Skeletal muscle cell (primary cell): Measurements from ENCODE around the gene MREG.
"Not testable (repeated sequence)": the region's sequence is repeated elsewhere in the genome, so short reads cannot be mapped to it uniquely, and the experiment has no call there.

ENCODE experiments used
- DNase-seq: peaks from one replicate; pipeline ENCODE4 v3.0.0-alpha.2; 2010; ENCODE audit warnings: low read depth
- H3K4me3 ChIP-seq: 2 replicates; pipeline ENCODE4 v1.5.1; 2011; ENCODE audit warnings: low read depth, mild to moderate bottlenecking, control low read depth, low read length, moderate library complexity

MREG gene

DNA sequence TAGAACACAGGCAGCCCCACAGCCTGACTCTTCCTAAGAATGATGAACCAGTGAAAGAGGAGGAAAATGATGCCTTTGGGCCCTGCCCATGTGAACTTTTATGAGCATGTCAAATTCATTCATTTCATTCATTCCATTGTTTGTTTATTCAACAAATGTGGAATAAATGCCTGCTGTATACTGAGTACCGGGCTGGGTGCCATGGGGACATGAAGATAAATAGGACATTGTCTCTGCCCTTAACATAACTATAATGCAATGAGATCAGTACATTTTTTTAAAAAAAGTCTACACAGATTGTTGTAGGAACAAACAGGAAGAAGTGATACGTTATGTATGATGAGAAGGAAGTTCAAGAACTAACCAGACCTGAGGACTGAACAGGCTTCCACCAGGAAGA is 14.7 kb downstream of the MREG start:
- no peak overlapping the region for H3K4me3 ChIP-seq
- DNase-seq: no peak

DNA sequence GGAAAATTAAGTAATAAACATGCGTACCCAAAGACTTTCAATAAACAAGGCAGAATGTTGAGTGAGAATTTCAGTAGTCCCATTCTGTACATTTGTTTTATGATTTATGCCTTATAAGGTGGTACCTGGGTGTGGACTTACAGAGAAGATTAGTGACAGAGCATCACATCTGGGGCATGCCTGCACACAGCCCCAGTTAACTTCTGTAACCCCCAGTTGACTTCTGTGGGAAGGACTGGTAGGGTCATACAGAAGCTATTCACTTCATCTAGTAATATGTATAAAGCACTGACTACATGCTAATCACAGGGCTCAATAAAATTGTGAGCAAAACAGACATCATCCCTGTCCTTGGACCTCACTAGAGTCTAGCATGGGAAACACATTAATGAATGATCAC is 16.1 kb downstream of the MREG start:
- H3K4me3 ChIP-seq: no peak overlapping the region
- no peak for DNase-seq

DNA sequence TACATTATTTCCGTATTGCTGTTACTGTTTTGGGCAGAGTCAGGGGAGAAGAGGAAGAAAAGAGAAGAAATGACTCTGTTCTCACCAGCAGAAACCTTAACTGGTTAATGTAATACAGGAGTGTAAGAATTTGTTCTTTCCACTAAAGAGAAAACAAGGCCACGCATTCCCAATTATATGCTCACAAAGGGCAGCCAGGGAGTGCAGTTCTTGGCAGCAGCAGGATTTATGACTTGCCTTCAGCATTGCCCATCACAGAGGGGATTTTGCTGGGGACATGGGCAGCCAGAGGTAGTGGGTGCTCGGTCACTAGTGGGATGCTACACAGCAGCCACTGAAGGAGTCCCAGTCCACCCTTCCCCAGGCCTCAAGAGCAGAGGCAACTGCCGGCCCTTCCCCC is 18.4 kb downstream of the MREG start:
- DNase-seq: no peak
- no peak overlapping the region for H3K4me3 ChIP-seq

DNA sequence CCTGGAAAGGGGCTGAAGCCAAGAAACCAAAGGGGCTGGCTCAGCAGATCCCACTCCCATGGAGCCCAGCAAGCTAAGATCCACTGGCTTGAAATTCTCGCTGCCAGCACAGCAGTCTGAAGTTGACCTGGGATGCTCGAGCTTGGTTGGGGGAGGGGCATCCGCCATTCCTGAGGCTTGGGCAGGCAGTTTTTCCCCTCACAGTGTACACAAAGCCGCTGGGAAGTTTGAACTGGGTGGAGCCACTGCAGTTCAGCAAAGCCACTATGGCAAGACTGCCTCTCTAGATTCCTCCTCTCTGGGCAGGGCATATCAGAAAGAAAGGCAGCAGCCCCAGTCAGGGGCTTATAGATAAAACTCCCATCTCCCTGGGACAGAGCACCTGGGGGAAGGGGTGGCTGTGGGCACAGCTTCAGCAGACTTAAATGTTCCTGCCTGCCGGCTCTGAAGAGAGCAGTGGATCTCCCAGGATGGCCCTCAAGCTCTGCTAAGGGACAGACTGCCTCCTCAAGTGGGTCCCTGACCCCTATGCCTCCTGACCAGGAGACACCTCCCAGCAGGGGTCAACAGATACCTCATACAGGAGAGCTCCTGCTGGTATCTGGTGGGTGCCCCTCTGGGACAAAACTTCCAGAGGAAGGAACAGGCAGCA is 24.7 kb downstream of the MREG start:
- H3K4me3 ChIP-seq, DNase-seq: not testable (repeated sequence)

DNA sequence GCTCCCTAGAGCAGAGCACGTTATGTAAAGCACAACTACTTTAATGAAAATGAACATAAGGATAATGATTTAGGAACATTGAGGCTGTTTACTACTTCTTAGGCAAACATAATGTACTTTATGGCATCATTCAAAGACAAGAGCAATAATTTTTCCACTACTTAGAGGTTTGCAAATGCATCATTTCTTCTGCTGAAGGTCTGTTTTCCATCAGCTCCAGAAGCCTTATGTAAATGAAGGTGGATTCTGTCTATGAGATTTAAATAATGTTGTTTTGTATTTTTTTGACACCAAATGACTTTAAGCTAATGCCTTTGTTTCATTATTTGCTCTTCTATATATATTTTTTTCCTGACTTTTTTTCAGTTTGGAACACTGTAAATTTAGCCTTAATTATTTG is 28.1 kb downstream of the MREG start:
- DNase-seq: no peak
- no peak overlapping the region for H3K4me3 ChIP-seq

DNA sequence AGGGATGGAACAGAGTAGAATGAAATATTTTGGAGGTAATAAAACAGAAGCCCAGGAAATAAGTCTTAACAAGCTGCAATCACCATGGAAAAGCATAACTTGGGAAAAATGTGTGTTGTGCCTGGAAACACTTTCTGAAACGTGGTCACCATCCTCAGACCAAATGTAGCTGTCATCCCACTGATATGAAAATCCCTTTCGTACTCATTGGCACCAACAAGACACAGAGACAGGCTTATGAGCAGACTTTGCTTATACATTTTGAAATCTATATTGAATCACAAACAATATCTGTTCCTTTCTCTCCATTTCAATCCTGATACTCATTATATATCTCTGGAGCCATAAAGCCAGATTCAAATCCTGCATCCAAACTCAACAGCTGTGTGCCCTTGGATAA is 28.7 kb downstream of the MREG start:
- no peak for DNase-seq
- H3K4me3 ChIP-seq: no peak overlapping the region

DNA sequence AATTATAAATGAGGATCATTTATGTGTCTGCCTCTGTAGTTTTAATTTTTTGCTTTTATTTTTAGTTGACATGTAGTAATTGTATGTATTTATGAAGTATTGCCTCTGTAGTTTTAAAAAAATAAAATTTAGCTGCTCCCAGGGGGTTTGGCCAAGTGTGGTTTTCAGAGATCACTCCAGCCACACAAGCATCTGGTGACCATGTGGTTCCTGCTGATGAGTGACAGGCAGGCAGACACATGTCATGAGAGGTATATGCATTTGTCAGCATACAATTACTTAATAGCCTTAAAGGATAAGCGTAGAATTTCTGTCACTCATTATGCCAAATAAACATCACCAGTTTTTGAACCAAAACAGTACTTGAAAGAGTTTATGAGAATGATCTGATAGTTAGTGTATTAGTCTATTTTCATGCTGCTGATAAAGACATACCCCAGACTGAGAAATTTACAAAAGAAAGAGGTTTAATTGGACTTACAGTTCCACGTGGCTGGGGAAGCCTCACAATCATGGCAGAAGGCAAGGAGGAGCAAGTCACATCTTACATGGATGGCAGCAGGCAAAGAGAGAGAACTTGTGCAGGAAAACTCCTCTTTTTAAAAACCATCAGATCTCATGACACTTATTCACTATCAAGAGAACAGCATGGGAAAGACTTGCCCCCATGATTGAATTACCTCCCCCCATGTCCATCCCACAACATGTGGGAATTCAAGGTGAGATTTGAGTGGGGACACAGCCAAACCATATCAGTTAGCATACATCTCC is 29.6 kb downstream of the MREG start:
- DNase-seq: no peak
- H3K4me3 ChIP-seq: no peak overlapping the region

DNA sequence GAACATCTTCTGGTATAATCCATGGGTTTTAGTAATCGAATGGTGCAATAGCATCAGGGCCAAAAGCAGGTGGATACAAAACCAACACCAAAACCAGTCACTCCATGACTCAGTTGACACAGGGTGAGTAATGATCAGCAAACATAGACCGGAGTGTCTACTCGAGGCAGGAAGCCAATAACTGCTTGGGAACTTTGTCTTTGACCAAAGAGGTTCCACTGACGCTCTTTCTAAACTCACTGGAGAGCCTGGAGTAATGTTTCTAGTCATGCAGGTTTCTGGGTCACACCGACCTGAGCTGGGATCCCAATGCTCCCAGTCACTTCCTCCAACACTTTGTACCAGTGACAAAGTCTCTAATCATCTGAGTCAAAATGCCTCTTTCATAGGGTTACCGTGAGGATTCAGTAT is 30.9 kb downstream of the MREG start:
- no peak for DNase-seq
- H3K4me3 ChIP-seq: no peak overlapping the region

DNA sequence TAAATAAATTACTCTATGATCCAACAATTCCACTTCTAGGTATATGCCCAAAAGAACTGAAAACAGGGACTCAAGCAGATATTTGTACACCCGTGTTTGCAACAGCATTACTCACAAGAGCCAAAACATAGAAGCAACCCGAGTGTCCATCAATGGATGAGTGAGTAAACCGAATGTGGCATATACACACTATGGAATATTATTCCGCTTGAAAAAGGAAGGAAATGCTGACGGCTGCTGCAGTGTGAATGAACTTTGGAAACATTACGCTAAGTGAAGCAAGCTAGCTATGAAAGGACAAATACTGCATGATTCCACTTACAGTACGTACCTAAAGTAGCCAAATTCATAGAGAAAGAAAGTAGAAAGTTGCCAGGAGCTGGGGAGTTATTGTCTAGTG is 32.2 kb downstream of the MREG start:
- no peak for DNase-seq

DNA sequence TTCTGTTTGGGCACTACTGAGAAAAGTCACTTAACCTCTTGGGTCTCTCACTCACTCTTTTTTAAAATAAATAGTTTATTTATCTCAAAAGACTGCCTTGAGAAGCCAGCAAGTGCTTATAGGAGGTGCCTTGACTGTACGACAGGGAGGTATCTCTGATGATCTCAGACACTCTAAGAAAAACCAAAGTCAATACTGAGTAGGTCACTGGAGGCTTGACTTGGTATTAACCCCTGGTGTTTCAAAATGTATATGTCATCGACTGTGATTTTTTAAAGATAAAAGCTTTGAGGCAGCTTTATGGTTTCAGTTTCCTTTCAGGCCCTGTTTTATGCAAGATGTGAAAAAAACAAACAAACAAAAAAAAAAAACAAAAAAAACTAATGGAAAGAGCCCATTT is 33.7 kb downstream of the MREG start:
- no peak overlapping the region for H3K4me3 ChIP-seq
- DNase-seq: no peak

More for the DNA sequence above, 32.2 kb downstream of the MREG start:
- no peak overlapping the region for H3K4me3 ChIP-seq

DNA sequence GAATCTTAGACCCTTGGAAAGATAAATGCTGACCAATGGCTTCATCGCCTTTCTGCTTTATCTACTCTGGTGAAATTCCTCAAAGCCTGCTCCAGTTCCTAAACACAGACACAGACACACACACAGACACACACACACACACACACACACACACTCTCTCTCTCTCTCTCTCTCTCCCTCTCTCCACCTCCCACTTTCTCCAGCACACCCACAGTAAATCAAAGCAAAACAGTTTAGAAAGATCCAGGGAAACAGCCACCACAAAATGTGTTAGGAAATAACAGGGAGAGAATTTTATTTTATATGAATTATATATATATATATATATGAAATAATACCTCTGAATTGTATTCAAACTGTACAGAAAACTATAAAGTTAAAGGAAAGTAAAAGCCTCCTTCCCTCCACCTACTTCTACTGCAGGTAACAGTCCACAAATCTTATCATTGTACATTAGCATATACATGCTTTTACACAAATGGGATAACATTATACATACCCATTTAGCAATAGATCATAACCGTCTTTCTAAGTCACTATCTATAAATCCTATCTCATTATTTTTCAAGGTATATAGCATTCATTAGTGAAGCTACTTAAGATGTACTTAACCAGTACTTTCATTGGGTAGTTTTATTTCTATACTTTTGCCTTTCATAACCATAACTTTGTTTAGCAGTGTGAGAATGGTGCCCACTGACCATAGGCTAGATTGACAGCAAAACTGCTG is 38.5 kb downstream of the MREG start:
- DNase-seq: no peak
- H3K4me3 ChIP-seq: no peak overlapping the region

DNA sequence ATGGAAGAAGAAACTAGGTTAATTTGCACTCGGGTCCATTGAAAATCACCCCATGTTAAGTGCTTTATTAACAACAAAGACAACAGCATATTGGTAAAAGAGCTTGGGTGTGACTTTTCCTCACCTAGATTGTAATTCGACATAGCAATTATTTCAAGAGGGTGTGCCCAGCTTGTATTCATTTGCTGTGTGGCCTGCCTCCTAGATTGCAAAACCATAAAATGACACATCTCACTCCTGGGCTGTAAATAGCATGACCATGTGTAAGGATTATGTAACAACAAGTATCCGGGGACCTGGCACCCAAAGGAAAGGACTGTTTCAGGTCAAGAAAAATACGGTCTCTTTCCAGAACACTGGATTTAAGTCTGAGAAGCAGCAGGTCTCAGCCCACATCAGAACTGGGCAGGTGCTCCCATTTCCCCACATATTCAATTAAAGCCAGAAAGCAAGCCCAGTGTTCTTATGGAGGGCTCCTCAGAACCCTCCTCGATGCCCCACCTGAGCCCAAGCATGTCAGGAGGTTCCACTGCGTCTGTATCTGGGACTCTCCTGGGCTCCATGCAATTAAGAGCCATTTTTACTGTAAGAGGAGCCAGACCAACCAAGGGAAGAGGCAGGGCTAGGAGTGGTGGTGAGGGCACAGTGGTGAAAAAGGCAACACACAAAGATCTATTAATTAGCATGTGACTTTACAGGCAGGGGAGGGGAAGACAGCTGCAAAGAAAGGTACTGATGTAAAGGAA is 39.2 kb downstream of the MREG start:
- H3K4me3 ChIP-seq: no peak overlapping the region
- DNase-seq: no peak

DNA sequence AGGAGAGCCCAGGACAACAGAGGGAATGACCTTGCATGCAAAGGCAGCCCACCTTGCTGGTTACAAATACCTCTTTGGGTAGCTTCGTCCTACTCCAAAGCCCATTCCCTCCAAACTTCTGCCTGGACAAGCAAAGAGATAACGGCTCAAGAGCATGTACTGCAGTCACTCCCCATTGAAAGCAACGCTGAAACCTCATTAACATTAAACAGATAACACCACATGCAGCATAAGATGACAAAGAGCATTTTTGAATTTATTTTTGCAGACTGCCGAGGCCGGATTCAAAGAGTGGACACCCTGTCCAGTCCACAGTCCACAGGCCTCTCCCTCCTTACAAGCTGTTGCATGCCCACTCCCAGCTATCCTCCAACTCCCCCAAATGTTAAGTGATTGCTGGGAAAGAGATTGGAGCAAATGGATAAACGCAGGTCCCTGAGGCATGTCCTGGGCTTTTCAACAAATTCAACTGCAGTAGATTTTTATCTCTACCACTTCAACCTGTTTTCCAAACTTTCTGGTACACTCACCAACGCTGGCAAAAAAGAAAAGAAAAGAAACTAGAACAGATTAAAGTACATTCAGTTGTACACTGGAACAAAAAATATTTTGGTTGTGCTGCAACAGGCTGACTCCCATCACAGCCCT is 40.1 kb downstream of the MREG start:
- H3K4me3 ChIP-seq: no peak overlapping the region
- DNase-seq: no peak

DNA sequence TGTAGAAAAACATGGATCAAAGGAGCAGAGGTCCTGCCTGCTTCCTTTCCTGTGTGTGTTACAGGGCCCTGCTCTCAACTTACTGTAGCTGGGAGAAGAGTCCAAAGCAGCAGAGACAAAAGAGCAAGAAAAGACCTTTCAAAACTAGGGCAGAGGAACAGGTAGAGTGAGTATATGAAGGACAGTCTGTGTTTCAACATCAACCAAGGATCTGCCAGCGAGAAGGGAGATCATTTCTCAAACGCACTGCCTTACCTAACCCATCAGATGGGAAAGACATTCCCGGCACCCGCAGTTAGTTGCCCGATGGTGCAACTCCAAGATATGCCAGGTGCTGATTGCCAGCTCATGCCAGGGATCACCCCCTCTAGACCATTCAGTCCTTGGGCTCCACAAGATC is 41.7 kb downstream of the MREG start:
- H3K4me3 ChIP-seq: no peak overlapping the region
- DNase-seq: no peak

DNA sequence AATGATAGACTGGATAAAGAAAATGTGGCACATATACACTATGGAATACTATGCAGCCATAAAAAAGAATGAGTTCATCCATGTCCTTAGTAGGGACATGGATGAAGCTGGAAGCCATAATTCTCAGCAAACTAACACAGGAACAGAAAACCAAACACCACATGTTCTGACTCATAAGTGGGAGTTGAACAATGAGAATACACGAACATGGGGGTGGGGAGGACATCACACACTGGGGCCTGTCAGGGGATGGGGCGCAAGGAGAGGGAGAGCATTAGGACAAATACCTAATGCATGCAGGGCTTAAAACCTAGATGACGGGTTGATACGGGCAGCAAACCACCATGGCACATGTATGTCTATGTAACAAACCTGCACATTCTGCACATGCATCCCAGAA is 42.5 kb downstream of the MREG start:
- DNase-seq: not testable (repeated sequence)

DNA sequence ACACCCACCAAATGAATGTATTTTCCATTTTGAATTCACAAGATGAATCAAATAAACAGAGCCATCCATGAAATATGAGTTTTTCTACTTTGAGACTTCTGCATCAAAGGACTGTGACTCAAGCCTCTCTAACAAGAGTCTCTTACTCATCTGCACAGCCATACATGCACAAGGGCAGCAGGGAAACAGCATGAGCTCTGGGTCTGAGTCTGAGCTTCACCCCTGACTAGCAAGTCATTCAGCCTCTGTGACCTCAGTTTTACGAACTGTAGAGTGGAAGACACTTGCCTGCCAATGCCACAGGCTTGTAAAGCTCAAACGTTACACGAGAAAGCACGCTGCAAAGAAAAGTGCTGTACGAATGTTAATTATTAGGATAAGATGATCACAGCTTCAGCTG is 42.9 kb downstream of the MREG start:
- DNase-seq: no peak
- no peak overlapping the region for H3K4me3 ChIP-seq

More for the DNA sequence above, 42.5 kb downstream of the MREG start:
- not testable (repeated sequence) for H3K4me3 ChIP-seq

DNA sequence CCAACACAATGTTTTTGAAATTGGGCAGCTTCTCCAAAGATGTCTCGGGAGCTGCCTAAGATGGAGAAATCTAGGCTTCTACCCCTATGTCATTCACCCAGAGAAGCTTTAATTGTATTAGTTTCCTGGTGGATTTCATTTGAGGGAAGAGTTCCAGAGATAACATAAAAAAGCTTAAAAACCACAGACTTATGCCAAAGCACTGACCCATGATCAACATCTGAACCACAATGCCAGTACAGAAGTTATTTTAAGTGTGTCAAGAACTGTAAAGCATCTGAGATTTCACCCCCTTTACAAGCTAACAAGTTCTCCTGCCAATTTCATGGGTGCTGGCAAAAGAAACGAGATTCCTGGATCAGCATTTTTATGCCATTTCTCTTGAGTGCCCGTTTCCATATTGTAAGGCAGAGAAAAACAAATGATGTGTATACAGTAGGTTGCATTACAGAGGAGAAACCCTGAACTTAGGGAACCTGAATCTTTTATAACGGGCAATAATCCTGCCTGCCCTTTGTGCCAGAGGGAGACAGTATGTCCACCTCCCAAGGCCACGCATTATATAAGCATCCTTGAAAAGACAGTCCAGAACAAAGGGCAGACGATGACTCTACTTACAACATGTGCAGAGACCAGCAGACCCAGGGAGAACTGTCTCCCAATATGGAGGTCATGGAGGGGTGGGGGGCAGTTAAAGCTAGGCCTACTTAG is 44.1 kb downstream of the MREG start:
- H3K4me3 ChIP-seq: no peak overlapping the region
- DNase-seq: no peak

DNA sequence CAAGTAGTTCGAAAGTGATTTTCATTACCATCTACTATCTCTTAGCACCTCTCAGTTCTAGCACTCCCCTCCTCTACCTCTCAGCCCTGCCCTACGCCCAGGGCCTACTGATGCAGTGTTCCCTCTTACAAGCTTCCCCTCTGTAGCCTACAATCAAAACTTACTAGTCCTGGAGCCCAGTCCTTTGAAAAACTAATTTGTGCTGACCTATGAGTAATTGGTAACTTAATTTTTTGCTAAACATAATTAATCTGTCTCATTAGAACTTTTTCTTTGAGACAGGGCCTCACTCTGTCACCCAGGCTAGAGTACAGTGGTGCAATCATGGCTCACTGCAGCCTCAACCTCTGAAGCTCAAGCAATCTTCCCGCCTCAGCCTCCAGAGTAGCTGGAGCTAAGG is 44.9 kb downstream of the MREG start:
- DNase-seq: no peak
- H3K4me3 ChIP-seq: no peak overlapping the region
